GM19324 (cell line): Measurements from ENCODE around the gene SMYD3.

Experiments
- ATAC-seq: cut with Tn5 transposase; IDR thresholded peaks from one replicate; pipeline ENCODE4 v1.9.1; 2021; ENCODE audit warnings: mild to moderate bottlenecking, moderate library complexity; ENCODE audit not compliant: unreplicated experiment, low FRiP score

Gene SMYD3

DNA sequence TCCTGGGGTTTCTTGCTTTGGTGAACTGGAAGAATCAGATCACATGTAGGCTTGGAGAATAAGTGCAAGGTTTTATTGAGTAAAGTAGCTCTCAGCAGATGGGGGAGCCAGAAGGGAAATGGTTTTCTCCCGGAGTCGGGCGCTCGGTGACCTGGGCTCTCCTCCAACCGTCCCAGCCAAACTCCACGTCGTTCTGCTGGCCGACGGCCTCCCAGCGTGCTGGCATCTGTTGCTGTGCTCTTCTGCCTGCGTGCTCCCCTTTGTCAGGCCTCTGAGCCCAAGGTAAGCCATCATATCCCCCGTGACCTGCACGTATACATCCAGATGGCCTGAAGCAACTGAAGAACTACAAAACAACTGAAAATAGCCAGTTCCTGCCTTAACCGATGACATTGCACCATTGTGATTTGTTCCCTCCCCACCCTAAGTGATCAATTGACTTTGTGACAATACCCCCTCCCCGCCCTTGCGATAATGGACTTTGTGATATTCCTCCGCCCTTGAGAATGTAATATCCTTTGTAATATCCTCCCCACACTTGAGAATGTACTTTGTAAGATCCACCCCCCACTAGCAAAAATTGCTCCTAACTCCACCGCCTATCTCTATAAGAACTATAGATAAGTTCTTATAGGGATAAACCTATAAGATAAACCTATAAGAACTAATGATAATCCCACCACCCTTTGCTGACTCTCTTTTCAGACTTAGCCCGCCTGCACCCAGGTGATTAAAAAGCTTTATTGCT lies 88.3 kb downstream of the SMYD3 start:
- ATAC-seq, result no peak

DNA sequence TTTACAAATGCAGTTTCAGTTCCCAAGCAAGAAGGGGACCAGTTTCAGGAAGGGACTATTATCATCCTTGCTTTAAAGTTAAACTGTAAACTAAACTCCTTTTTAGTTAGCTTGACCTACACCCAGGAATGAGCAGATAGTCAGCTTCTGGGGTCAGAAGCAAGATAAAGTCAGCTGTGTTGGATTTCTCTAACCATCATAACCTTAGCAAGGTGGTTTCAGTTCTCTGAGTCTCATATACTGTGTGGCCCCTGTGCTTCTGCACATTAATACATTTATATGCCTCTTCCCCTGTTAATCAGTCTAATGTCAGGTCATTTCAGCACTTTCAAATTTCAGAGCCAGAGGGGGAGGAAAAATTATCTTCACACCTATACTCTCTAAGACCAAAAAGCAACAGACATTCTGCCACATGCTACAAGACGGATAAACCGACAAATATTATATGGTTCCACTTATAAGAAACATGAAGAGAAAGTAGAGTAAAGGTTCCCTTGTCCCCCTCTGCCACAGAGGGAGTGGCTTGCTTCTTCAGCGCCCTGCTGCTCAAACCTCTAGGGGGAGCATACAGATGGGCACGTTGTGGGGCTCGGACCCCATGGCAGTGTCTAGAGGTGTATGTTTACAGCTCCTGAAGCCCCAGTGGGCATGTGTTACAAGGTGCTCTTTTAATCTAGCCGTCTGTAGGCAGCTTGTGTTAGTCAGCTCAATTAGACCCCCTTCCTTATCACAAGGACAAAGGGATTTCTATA lies 89.1 kb downstream of the SMYD3 start:
- ATAC-seq, result no peak

GRCh38 chr1:246417152-246417812 lies 89.8 kb downstream of the SMYD3 start:
- no peak for ATAC-seq

- ATAC-seq, result no peak
These were observed 90.8 kb downstream of the SMYD3 start for GRCh38 chr1:246416261-246416660.

GRCh38 chr1:246415028-246415427 lies 92.1 kb downstream of the SMYD3 start:
- ATAC-seq, result no peak

GRCh38 chr1:246413430-246413829 lies 93.6 kb downstream of the SMYD3 start:
- ATAC-seq, result no peak

- no peak for ATAC-seq
These were observed 103.0 kb downstream of the SMYD3 start for GRCh38 chr1:246404078-246404477.

DNA sequence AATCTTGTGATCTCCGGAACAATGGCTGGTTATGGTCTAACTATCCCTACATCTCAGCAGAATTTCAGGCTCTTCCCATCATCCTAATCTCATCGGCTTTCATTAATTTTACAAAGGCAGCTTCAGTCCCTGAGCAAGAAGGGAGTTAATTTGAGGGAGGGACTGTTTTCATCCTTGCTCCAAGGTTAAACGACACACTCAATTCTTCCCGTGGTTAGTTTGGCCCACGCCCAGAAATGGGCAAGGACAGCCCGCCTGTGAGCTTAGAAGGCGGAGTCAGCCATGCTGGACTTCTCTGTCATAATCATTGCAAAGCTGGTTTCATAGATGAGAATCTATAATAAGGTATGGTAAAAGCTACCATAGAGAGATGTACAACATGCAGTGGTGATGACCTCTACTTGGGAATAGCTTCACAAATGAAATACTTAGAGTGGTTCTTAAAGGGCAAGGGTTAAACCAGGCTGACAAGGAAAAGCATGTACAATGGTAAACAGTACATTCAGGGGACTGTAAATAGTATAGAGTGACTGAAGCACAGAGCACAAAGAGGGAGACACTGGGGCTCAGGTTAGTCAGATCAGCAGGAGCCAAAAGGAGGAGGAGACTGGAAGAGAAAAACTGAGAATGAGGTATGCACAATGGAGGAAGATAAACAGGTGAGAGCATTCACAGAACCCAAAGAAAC lies 108.8 kb downstream of the SMYD3 start:
- no peak for ATAC-seq

- no peak for ATAC-seq
These were observed 110.0 kb downstream of the SMYD3 start for GRCh38 chr1:246397046-246397445.

DNA sequence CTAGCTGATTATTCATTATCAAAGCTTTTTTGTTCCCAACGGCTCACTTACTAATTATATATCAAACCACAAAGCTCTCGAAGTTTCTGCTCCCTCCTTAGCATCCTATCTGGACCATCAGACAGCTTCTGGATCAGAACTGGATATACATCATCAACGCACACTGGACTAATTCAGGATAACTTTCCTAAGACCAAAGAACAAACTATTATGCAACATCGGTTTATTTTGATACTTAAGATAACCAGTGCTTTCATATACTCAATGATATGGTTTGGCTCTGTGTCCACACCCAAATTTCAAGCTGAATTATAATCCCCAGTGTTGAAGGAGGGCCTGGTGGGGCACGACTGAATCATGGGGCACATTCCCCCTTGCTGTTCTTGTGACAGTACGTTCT lies 110.8 kb downstream of the SMYD3 start:
- ATAC-seq, result no peak

DNA sequence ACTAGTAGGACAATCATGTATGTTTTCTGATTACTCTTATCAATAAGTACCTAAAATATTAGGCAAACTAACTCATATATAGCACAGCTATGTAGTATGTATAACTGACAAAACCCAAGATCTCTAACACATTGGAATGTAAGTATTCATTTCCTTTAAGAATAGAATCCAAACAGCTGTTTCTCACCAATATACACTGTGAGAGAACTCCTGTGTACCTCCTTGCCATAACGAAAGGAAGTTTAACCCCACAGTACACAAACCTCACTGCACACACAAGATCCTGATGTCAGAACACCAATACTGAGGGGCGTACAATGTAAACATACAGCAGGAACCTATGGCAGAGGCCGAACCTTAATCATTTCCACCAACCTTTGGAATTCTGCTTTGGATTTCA lies 113.0 kb downstream of the SMYD3 start:
- no peak for ATAC-seq

DNA sequence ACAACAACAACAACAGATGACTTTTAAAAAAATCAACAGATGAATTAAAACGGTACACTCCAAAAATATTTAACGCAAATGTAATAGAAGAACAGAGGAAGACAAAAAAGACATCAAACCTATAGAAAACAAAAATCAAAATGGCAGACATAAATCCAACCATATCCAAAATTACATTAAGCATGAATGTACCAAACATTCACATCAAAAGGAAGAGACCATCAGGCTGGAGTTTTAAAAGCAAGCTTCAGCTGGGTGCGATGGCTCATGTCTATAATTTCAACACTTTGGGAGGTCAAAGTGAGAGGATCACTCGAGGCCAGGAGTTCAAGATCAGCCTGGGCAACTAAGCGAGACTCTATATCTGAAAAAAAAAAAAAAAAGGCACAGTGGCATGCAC lies 116.2 kb downstream of the SMYD3 start:
- no peak for ATAC-seq

DNA sequence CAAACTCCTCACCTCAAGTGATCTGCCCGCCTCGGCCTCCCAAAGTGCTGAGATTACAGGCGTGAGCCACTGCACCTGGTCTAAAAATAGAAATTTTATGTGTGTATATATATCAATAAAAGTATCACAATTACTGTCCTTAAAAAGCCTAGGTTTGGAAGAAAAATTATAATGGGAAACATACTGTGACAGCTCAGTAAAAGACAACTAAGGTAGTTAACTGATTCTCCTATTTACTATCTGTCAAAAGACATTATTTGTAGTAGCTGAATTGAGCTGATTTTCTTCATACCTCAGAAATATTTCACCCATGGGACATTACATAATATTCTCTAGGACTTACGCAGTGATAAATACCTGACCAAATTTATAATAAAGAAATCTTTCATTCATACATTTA lies 122.5 kb downstream of the SMYD3 start:
- no peak for ATAC-seq

- ATAC-seq, result no peak
These were observed 123.3 kb downstream of the SMYD3 start for GRCh38 chr1:246383791-246384190.

- no peak for ATAC-seq
These were observed 123.9 kb downstream of the SMYD3 start for GRCh38 chr1:246383239-246383589.

- ATAC-seq, result no peak
These were observed 124.4 kb downstream of the SMYD3 start for GRCh38 chr1:246382589-246383238.

DNA sequence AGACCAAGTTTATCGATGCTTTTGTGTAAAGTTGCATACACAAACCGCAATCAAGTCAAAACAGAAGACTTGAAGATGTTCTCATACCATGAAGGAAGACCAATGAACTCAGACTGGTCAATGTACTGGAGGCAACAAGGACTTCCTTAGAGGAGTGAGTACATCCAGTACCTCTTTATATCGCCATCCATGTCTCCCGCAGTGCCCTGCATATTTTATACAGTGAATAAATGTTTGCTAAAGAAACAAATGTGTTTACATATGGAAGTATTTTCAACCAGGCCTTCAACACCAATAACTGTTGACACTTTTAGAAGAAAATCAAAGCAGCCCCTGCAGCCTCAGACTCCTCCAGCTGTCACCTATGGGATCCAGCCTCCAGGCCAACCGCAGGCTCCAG lies 125.6 kb downstream of the SMYD3 start:
- no peak for ATAC-seq

- ATAC-seq, result no peak
These were observed 129.4 kb downstream of the SMYD3 start for GRCh38 chr1:246377625-246378153.

DNA sequence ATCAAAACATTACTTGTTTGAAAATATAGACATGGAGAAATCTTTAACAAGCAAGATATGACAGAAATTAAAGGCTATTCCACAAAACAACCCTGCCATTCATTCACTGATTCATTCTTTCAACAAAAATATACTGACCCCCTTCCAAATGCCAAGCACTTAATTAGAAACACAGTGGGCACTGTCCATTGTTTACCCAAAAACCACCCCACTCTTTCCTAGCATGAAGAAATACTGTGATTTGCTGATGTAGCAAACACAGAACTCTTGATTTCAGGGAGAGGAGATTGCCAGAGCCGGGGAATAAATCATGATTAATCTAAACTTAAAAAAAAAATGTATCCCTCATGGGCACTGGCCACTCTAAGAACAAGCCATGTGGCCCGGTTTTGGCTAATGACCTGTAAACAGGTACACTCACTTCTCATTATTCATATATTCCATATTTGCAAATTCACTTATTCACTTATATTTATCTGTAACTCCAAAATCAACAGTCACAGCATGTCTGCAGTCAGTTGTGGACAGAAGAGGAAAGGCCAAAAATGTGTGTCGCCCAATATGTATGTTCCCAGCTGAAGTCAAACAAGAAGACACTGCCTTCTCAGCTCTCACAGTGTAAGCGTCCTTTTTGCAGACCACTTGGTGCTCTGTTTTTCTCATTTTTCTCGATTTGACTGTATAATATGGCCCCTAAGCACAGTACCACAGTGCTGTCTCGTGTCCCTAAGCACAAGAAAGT lies 133.1 kb downstream of the SMYD3 start:
- no peak for ATAC-seq

DNA sequence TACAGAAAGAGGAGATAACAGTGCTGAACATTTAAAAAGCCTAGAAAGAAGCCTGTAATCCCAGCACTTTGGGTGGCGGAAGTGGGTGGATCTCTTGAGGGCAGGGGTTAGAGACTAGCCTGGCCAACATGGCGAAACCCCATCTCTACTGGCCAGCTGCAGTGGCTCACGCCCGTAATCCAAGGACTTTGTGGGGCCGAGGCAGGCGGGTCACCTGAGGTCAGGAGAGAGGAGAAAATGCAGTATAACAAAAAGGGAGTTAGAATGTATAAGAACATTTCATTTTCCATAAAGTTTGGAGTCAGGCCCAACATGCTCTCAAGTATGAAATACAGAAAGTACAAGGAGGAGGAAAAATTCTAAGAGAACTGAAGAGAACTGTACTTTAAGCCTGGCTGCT lies 134.5 kb downstream of the SMYD3 start:
- ATAC-seq, result no peak
